ENCODE data around the gene CDR2L.

Gene CDR2L

GRCh38 chr17:74970395-74970794 lies 17.0 kb upstream of the CDR2L start:
- Histone ChIP-seq H3K4me3 (ENCODE audit: insufficient read depth, low read depth, low read length, poor library complexity, severe bottlenecking) (no peak overlapping the region), H3K27me3 (replicated peaks; ENCODE audit: control insufficient read depth, insufficient read depth, low read length, poor library complexity, severe bottlenecking) (no peaks in the 10 kb centered on the region), H3K4me1 (ENCODE audit: control insufficient read depth, insufficient read depth, low read length, poor library complexity, severe bottlenecking) (peaks cover 10% of the 10 kb centered on the region), H3K9me3 (ENCODE audit: control insufficient read depth, low read length) (no peaks in the 10 kb centered on the region), H3K36me3 (ENCODE audit: control insufficient read depth, insufficient read depth, low read length) (no peaks in the 10 kb centered on the region), H3K27ac (ENCODE audit: insufficient read depth, low read length, poor library complexity, severe bottlenecking) (no peak overlapping the region)
- no peak for DNase-seq

GRCh38 chr17:74971069-74971841 lies 16.2 kb upstream of the CDR2L start:
- Histone ChIP-seq H3K9me3 (ENCODE audit: control insufficient read depth, low read length) (no peaks in the 10 kb centered on the region), H3K36me3 (ENCODE audit: control insufficient read depth, insufficient read depth, low read length) (no peaks in the 10 kb centered on the region), H3K27me3 (replicated peaks; ENCODE audit: control insufficient read depth, insufficient read depth, low read length, poor library complexity, severe bottlenecking) (no peaks in the 10 kb centered on the region), H3K4me3 (ENCODE audit: insufficient read depth, low read depth, low read length, poor library complexity, severe bottlenecking) (peak overlapping the region; percentile 78), H3K4me1 (ENCODE audit: control insufficient read depth, insufficient read depth, low read length, poor library complexity, severe bottlenecking) (peaks cover 10% of the 10 kb centered on the region), H3K27ac (ENCODE audit: insufficient read depth, low read length, poor library complexity, severe bottlenecking) (no peak overlapping the region)
- DNase-seq, result no peak

GRCh38 chr17:74971842-74972106 lies 15.7 kb upstream of the CDR2L start:
- Histone ChIP-seq H3K4me3 (ENCODE audit: insufficient read depth, low read depth, low read length, poor library complexity, severe bottlenecking) (peak overlapping the region; percentile 78), H3K27me3 (replicated peaks; ENCODE audit: control insufficient read depth, insufficient read depth, low read length, poor library complexity, severe bottlenecking) (no peaks in the 10 kb centered on the region), H3K36me3 (ENCODE audit: control insufficient read depth, insufficient read depth, low read length) (no peaks in the 10 kb centered on the region), H3K27ac (ENCODE audit: insufficient read depth, low read length, poor library complexity, severe bottlenecking) (no peak overlapping the region), H3K4me1 (ENCODE audit: control insufficient read depth, insufficient read depth, low read length, poor library complexity, severe bottlenecking) (peaks cover 10% of the 10 kb centered on the region), H3K9me3 (ENCODE audit: control insufficient read depth, low read length) (no peaks in the 10 kb centered on the region)
- DNase-seq, result no peak

GRCh38 chr17:74972107-74972972 lies 15.1 kb upstream of the CDR2L start, which contains the start of gene HID1:
HID1 (minus strand) TSS chr17:74972759; CDS start chr17:74972656, 103 bp downstream.
- no peak within 1 kb of the TSS for H3K27ac ChIP-seq (ENCODE audit: insufficient read depth, low read length, poor library complexity, severe bottlenecking)
- peaks cover 10% of the 10 kb centered on the region for H3K4me1 ChIP-seq (ENCODE audit: control insufficient read depth, insufficient read depth, low read length, poor library complexity, severe bottlenecking)
- DNase-seq, result peak; percentile 76 to 78 (median 78)
- no peaks in the 10 kb centered on the region for H3K36me3 ChIP-seq (ENCODE audit: control insufficient read depth, insufficient read depth, low read length)
- peak within 1 kb of the TSS; percentile 78 for H3K4me3 ChIP-seq (ENCODE audit: insufficient read depth, low read depth, low read length, poor library complexity, severe bottlenecking)
- H3K9me3 ChIP-seq (ENCODE audit: control insufficient read depth, low read length), result no peaks in the 10 kb centered on the region
- no peaks in the 10 kb centered on the region for H3K27me3 ChIP-seq (replicated peaks; ENCODE audit: control insufficient read depth, insufficient read depth, low read length, poor library complexity, severe bottlenecking)

GRCh38 chr17:74972973-74973328 lies 14.5 kb upstream of the CDR2L start:
- Histone ChIP-seq H3K27me3 (replicated peaks; ENCODE audit: control insufficient read depth, insufficient read depth, low read length, poor library complexity, severe bottlenecking) (no peaks in the 10 kb centered on the region), H3K4me3 (ENCODE audit: insufficient read depth, low read depth, low read length, poor library complexity, severe bottlenecking) (peak overlapping the region; percentile 78), H3K27ac (ENCODE audit: insufficient read depth, low read length, poor library complexity, severe bottlenecking) (no peak overlapping the region), H3K4me1 (ENCODE audit: control insufficient read depth, insufficient read depth, low read length, poor library complexity, severe bottlenecking) (peaks cover 10% of the 10 kb centered on the region), H3K9me3 (ENCODE audit: control insufficient read depth, low read length) (no peaks in the 10 kb centered on the region), H3K36me3 (ENCODE audit: control insufficient read depth, insufficient read depth, low read length) (no peaks in the 10 kb centered on the region)
- no peak for DNase-seq

GRCh38 chr17:74975943-74976342 lies 11.5 kb upstream of the CDR2L start:
- Histone ChIP-seq H3K27ac (ENCODE audit: insufficient read depth, low read length, poor library complexity, severe bottlenecking) (no peak overlapping the region), H3K27me3 (replicated peaks; ENCODE audit: control insufficient read depth, insufficient read depth, low read length, poor library complexity, severe bottlenecking) (no peaks in the 10 kb centered on the region), H3K4me3 (ENCODE audit: insufficient read depth, low read depth, low read length, poor library complexity, severe bottlenecking) (no peak overlapping the region), H3K9me3 (ENCODE audit: control insufficient read depth, low read length) (no peaks in the 10 kb centered on the region), H3K4me1 (ENCODE audit: control insufficient read depth, insufficient read depth, low read length, poor library complexity, severe bottlenecking) (peaks cover 11% of the 10 kb centered on the region), H3K36me3 (ENCODE audit: control insufficient read depth, insufficient read depth, low read length) (no peaks in the 10 kb centered on the region)
- no peak for DNase-seq

- no peaks in the 10 kb centered on the region for H3K36me3 ChIP-seq (ENCODE audit: control insufficient read depth, insufficient read depth, low read length)
- peaks cover 22% of the 10 kb centered on the region for H3K4me1 ChIP-seq (ENCODE audit: control insufficient read depth, insufficient read depth, low read length, poor library complexity, severe bottlenecking)
- H3K27ac ChIP-seq (ENCODE audit: insufficient read depth, low read length, poor library complexity, severe bottlenecking), result no peak overlapping the region
- H3K4me3 ChIP-seq (ENCODE audit: insufficient read depth, low read depth, low read length, poor library complexity, severe bottlenecking), result no peak overlapping the region
- H3K27me3 ChIP-seq (replicated peaks; ENCODE audit: control insufficient read depth, insufficient read depth, low read length, poor library complexity, severe bottlenecking), result no peaks in the 10 kb centered on the region
- DNase-seq, result no peak
- no peaks in the 10 kb centered on the region for H3K9me3 ChIP-seq (ENCODE audit: control insufficient read depth, low read length)
Observed at GRCh38 chr17:74977802-74978201, 9.6 kb upstream of the CDR2L start.

- Histone ChIP-seq H3K27ac (ENCODE audit: insufficient read depth, low read length, poor library complexity, severe bottlenecking) (no peak overlapping the region), H3K27me3 (replicated peaks; ENCODE audit: control insufficient read depth, insufficient read depth, low read length, poor library complexity, severe bottlenecking) (no peaks in the 10 kb centered on the region), H3K36me3 (ENCODE audit: control insufficient read depth, insufficient read depth, low read length) (no peaks in the 10 kb centered on the region), H3K4me3 (ENCODE audit: insufficient read depth, low read depth, low read length, poor library complexity, severe bottlenecking) (no peak overlapping the region), H3K4me1 (ENCODE audit: control insufficient read depth, insufficient read depth, low read length, poor library complexity, severe bottlenecking) (peaks cover 18% of the 10 kb centered on the region), H3K9me3 (ENCODE audit: control insufficient read depth, low read length) (no peaks in the 10 kb centered on the region)
- no peak for DNase-seq
Observed at GRCh38 chr17:74978240-74978639, 9.2 kb upstream of the CDR2L start.

GRCh38 chr17:74979408-74980146 lies 7.9 kb upstream of the CDR2L start:
- DNase-seq, result no peak
- Histone ChIP-seq H3K27me3 (replicated peaks; ENCODE audit: control insufficient read depth, insufficient read depth, low read length, poor library complexity, severe bottlenecking) (no peaks in the 10 kb centered on the region), H3K27ac (ENCODE audit: insufficient read depth, low read length, poor library complexity, severe bottlenecking) (no peak overlapping the region), H3K36me3 (ENCODE audit: control insufficient read depth, insufficient read depth, low read length) (no peaks in the 10 kb centered on the region), H3K9me3 (ENCODE audit: control insufficient read depth, low read length) (no peaks in the 10 kb centered on the region), H3K4me3 (ENCODE audit: insufficient read depth, low read depth, low read length, poor library complexity, severe bottlenecking) (no peak overlapping the region), H3K4me1 (ENCODE audit: control insufficient read depth, insufficient read depth, low read length, poor library complexity, severe bottlenecking) (peaks cover 18% of the 10 kb centered on the region)

All from effector memory CD4-positive, alpha-beta T cell (primary cell).